ENCODE data around the gene PYM1.

Gene PYM1

GRCh38 chr12:55927588-55928502, at the start of gene PYM1:
TSS of gene PYM1 (minus strand) at chr12:55927894. CDS start at chr12:55927761, 133 bp downstream.
- DNase-seq (ENCODE audit: low read depth, low spot score) = peak; percentile 86

GRCh38 chr12:55974308-55974730, 46.6 kb upstream of the PYM1 start:
- DNase-seq (ENCODE audit: low read depth, low spot score) = no peak

GRCh38 chr12:55973599-55974307, 46.1 kb upstream of the PYM1 start, which contains the start of gene RAB5B:
TSS of gene RAB5B (plus strand) at chr12:55974078. CDS start at chr12:55986961, 12,883 bp downstream.
- DNase-seq (ENCODE audit: low read depth, low spot score) = peak; percentile 100

- DNase-seq (ENCODE audit: low read depth, low spot score) = no peak
Observed at GRCh38 chr12:55972911-55973598, 45.4 kb upstream of the PYM1 start.

- DNase-seq (ENCODE audit: low read depth, low spot score) = no peak
Observed at GRCh38 chr12:55972456-55972855, 44.8 kb upstream of the PYM1 start.

GRCh38 chr12:55972042-55972441, 44.3 kb upstream of the PYM1 start:
- no peak for DNase-seq (ENCODE audit: low read depth, low spot score)

GRCh38 chr12:55970775-55971174, 43.1 kb upstream of the PYM1 start:
- no peak for DNase-seq (ENCODE audit: low read depth, low spot score)

- no peak for DNase-seq (ENCODE audit: low read depth, low spot score)
Observed at GRCh38 chr12:55969356-55969755, 41.7 kb upstream of the PYM1 start.

GRCh38 chr12:55966408-55967281, 39.0 kb upstream of the PYM1 start, which contains the start of gene CDK2:
TSS of gene CDK2 (plus strand) at chr12:55966830. CDS start at chr12:55967009, 179 bp downstream.
- no peak for DNase-seq (ENCODE audit: low read depth, low spot score)

- no peak for DNase-seq (ENCODE audit: low read depth, low spot score)
Observed at GRCh38 chr12:55965941-55966407, 38.3 kb upstream of the PYM1 start, which contains the start of gene PMEL. TSS of gene PMEL (minus strand) at chr12:55966042. CDS start at chr12:55966011, 31 bp downstream.

GRCh38 chr12:55965240-55965639, 37.5 kb upstream of the PYM1 start:
- DNase-seq (ENCODE audit: low read depth, low spot score) = no peak

GRCh38 chr12:55963760-55964159, 36.1 kb upstream of the PYM1 start:
- no peak for DNase-seq (ENCODE audit: low read depth, low spot score)

GRCh38 chr12:55957106-55957859, 29.6 kb upstream of the PYM1 start:
- DNase-seq (ENCODE audit: low read depth, low spot score) = no peak

- DNase-seq (ENCODE audit: low read depth, low spot score) = no peak
Observed at GRCh38 chr12:55955800-55956508, 28.3 kb upstream of the PYM1 start.

- DNase-seq (ENCODE audit: low read depth, low spot score) = no peak
Observed at GRCh38 chr12:55955344-55955743, 27.6 kb upstream of the PYM1 start.

GRCh38 chr12:55946553-55946952, 18.9 kb upstream of the PYM1 start:
- DNase-seq (ENCODE audit: low read depth, low spot score) = no peak

GRCh38 chr12:55942577-55943136, 15.0 kb upstream of the PYM1 start:
- no peak for DNase-seq (ENCODE audit: low read depth, low spot score)

- DNase-seq (ENCODE audit: low read depth, low spot score) = no peak
Observed at GRCh38 chr12:55942055-55942454, 14.4 kb upstream of the PYM1 start.
